ENCODE measurements around the gene MT1G.

GRCh38 chr16:56684256-56684925 is 16.5 kb upstream of the MT1G start:
- no peak for TF ChIP-seq CTCF (IDR thresholded peaks at IDR 0.05; ENCODE audit: low read depth, low read length, poor library complexity, severe bottlenecking)
- TF ChIP-seq EZH2phosphoT487 (IDR thresholded peaks at IDR 0.05; ENCODE audit: borderline replicate concordance, low read length), result no peak
